HG03342 (cell line): ENCODE measurements around the gene CFI.

Experiments
- ATAC-seq: cut with Tn5 transposase; IDR thresholded peaks from one replicate; pipeline ENCODE4 v1.9.1; 2021; ENCODE audit warnings: mild to moderate bottlenecking, moderate library complexity; ENCODE audit not compliant: unreplicated experiment

The CFI gene

GRCh38 chr4:109801895-109802319, at the start of gene CFI:
TSS of gene CFI (minus strand) at chr4:109801999. CDS start at chr4:109801971, 28 bp downstream.
- ATAC-seq, result no peak

- ATAC-seq, result no peak
Measured at GRCh38 chr4:109850601-109851000, 48.8 kb upstream of the CFI start.

GRCh38 chr4:109848501-109848900, 46.7 kb upstream of the CFI start:
- ATAC-seq, result no peak

GRCh38 chr4:109847896-109848442, 46.2 kb upstream of the CFI start, which contains the start of gene LRIT3:
TSS of gene LRIT3 (plus strand) at chr4:109848107. CDS start at chr4:109848202, 95 bp downstream.
- ATAC-seq, result no peak

DNA sequence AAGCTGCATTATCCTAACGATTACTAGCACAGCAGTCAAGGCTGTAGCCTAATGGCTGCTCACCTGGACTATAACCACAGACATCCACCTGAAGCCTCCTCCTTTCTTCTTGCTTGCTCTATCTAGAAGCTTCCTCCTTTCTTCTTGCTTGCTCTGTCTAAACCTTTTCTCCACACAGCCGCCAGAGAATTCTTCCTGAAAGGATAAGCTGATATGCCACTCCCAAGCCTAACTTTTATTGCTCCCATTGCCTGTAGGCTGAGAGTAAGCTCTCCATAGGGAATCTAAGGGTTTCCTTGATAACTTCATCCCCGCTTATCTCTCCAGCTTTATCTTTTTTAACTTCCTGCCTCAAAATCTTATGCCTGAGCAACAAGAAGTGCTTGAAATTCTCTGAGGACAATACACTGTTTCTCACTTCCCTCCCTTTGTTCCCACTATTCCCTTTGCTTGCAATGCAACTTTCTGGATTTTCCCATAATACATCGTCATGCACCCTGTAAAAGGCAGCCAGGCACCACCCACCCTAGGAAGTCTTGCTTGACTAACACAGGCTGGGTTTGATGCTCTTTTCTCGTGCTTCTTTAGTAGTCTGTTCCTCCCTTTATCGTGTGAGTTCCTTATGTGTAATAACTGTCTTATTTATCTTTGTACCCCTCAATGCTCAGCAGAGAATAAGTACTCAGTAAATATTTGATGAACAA, 44.7 kb upstream of the CFI start:
- ATAC-seq, result no peak

- no peak for ATAC-seq
Measured at GRCh38 chr4:109836985-109837384, 35.2 kb upstream of the CFI start.

GRCh38 chr4:109833756-109834155, 32.0 kb upstream of the CFI start:
- ATAC-seq, result no peak

- ATAC-seq, result no peak
Measured at GRCh38 chr4:109827672-109828071, 25.9 kb upstream of the CFI start, which contains the start of gene RRH. TSS of gene RRH (plus strand) at chr4:109827972. CDS start at chr4:109828028, 56 bp downstream.

GRCh38 chr4:109826719-109827118, 24.9 kb upstream of the CFI start:
- peak; percentile 72 for ATAC-seq

- ATAC-seq, result no peak
Measured at GRCh38 chr4:109821185-109821584, 19.4 kb upstream of the CFI start.

GRCh38 chr4:109820563-109820962, 18.8 kb upstream of the CFI start:
- no peak for ATAC-seq

- ATAC-seq, result no peak
Measured at GRCh38 chr4:109818268-109818667, 16.5 kb upstream of the CFI start.

GRCh38 chr4:109816894-109817293, 15.1 kb upstream of the CFI start:
- ATAC-seq, result no peak

DNA sequence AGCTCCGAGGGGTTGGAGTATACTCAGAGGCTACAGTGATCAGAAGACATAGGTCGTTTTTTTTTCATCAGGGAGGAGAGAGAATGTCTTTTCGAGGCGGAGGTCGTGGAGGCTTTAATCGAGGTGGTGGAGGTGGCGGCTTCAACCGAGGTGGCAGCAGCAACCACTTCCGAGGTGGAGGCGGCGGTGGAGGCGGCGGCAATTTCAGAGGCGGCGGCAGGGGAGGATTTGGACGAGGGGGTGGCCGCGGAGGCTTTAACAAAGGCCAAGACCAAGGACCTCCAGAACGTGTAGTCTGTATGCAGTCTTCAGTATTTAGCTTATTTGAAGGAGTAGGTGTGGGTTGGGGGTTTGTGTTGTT, 14.3 kb upstream of the CFI start:
- no peak for ATAC-seq

DNA sequence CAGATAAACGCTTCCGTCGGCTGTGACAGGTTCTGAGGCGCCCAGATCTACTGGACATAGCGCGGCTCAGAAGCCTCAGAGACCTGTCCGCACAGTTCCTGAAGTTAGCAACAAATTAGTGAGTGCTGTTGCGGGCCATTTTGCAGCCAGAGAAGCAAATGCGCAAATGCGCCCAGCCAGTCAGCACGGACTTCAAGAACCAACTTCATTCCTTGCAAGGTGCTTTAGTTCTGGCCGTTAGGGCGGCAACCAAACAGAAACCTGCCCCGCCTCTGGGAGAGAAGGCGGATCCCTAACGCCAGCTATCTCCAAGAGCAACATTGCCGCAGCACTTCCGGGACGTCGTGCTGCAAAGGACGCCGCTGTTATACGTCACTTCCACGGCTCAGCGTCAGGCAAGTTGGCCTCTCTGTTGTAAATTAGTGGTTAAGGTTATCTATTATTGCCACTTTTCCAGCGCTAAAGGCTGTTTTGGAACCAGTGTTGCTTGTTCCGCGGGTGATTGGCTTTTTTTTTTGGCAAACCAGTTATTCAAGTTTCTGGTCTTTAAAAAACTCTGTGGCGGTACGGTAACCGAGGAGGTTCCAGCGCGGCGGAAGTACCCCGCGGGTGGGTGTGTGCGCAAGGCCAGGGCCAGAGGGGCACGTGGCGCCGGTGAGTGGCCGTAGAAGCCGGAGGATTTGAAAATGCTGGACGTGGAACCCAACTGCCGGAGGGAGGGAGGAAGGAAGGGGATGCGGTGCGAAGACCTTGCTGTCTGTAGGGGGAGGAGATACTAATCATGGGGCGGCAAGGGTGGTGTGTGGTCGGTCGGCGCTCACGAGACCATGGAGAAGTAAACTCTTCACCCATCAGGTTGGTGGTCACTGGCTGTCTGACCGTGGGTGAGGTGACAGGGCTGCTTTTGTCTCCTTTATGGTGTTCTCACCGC, 13.6 kb upstream of the CFI start, which contains the start of gene GAR1:
GAR1 (plus strand) TSS at position 612 of the 931 bp plus-strand sequence. CDS start 403 bp downstream, outside the sequence.
- peak; percentile 99 for ATAC-seq

DNA sequence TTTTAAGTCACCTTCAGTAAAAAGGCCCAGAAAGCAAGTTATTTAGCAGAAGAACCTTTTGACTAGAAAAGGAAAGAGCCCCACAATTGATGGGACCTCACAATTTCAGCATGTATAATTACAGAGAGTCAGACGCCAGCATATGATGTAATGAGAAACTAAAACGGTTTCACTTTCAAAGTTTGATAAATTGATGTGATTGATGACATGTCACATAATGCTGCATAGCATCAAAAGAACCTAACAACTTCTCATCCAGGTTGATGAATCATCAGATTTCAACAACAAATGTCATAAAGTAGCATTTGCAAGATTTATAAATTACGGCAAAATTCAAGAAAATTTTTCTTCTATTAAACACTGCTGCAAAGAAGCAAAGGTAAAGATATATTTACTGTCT, 9.9 kb upstream of the CFI start:
- ATAC-seq, result no peak

DNA sequence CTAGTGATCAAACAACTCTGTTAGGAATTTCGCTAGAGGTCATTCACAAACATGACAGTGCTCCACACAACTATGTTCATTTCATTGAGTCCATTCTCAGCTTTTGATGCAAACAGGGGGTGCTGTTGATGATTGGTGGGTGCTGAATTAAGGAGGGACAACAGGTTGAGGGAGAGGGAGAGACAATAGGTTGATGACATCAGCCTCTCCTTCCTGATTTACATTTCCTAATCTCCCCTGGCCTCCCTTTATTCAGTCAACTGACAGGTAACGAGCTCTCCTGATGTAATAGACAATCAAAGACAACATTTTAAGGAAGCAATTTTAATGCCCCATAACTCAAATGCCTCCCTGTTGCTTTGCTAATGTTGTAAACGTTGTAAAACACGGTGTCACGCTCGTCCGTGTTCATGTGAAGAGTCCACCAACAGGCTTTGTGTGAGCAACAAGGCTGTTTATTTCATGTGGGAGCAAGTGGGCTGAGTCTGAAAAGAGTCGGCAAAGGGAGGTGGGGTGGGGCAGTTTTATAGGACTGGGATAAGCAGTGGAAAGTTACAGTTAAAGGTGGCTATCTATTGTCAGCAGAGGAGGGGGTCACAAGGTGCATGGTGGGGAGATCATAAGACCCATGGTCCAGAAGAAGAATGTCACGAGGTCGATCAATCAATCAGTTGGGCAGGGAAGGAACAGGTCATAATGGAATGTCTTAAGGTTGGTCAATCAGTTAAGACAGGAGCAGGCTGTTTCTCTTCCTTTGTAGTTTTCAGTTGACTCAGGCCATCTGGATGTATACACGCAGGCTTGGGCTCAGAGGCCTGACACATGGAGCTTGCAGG, 9.0 kb upstream of the CFI start:
- no peak for ATAC-seq

DNA sequence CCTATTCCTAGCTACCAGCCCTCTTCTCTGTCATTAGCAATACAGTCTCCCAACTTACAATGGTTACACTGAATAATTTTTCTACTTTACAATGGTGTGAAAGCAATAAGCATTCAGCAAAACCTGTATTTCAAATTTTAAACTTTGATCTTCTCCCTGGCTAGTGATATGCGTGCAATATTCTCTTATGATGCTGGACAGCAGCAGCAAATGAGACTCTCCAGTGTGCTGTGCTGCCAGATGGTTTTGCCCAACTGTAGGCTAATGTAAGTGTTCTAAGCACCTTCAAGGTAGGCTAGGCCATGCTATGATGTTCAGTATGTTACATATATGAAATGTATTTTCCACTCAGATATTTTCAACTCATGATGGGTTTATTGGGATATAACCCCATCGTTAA, 7.9 kb upstream of the CFI start:
- ATAC-seq, result no peak

DNA sequence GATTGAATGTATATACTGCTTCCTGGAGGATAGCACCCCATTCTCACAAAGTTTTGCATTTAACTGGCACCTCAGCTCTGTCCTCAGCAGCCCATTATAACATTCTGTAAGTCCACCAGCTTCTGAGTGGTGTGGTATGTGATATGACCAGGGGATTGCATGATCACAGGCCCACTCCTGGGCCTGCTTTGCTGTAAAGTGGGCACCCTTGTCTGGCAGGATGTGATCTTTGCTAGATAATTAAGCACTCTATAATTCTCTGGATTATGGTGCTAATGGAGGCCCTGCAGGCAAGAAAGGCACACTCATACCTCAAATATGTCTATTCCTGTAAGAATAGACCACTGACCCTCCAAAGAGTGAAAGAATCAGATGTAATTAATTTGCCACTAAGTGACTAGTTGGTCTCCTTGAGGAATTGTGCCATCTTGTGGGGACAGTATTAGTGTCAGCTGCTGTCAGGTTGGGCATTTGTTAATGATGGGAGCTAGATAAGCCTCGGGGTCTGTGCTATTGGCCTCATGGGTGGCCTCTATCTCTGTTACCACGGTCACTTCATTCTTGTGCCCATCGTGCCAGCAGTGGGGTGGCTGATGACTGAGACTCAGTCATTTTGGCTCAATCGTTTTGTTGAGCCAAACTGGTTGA, 2.2 kb upstream of the CFI start:
- ATAC-seq, result no peak
